Urinary bladder (tissue), 4 donors: ENCODE data around the gene PPFIA1. TPM values are rescaled to one million over a fixed set of nuclear protein-coding genes. Genes with fewer than 3 reads are reported as not detected.

Experiments
- DNase-seq: peaks from one replicate; pipeline ENCODE4 v3.0.0-alpha.2; 2015; ENCODE audit errors: extremely low spot score
- H3K27ac ChIP-seq: one replicate; pipeline ENCODE4 v1.5.1; 2013; ENCODE audit warnings: low read depth, mild to moderate bottlenecking, moderate library complexity
- H3K36me3 ChIP-seq: one replicate; pipeline ENCODE4 v1.6.1; 2013; ENCODE audit warnings: mild to moderate bottlenecking, moderate library complexity; ENCODE audit not compliant: insufficient read depth
- H3K4me1 ChIP-seq: one replicate; pipeline ENCODE4 v1.6.1; 2013; ENCODE audit warnings: mild to moderate bottlenecking, moderate library complexity; ENCODE audit not compliant: insufficient read depth
- H3K4me3 ChIP-seq: one replicate; pipeline ENCODE4 v1.5.1; 2013; ENCODE audit warnings: low read depth, low read length
- WGBS: extraction: QIAGEN DNeasy Blood & Tissue Kit; methylation state at CpG from one replicate; pipeline ENCODE4 v1.1.7; 2013; 5-methylcytosine and 5-hydroxymethylcytosine counted together
- polyA plus RNA-seq: library from polyadenylated mRNA; stranded (reverse); fragments of 200-250 nt; gene quantifications from one replicate; pipeline ENCODE4 v1.2.3, GENCODE V29; 2013
- total RNA-seq: library from RNA; depleted of rRNA; stranded (reverse); fragments of >200 nt; gene quantifications from one replicate; pipeline ENCODE4 v1.2.3, GENCODE V29; 2014
- donor health status: healthy with polysubstance abuse.
- donor health status: healthy.

Gene PPFIA1
- total RNA-seq (54.0 TPM), polyA plus RNA-seq (25.5 TPM)

DNA sequence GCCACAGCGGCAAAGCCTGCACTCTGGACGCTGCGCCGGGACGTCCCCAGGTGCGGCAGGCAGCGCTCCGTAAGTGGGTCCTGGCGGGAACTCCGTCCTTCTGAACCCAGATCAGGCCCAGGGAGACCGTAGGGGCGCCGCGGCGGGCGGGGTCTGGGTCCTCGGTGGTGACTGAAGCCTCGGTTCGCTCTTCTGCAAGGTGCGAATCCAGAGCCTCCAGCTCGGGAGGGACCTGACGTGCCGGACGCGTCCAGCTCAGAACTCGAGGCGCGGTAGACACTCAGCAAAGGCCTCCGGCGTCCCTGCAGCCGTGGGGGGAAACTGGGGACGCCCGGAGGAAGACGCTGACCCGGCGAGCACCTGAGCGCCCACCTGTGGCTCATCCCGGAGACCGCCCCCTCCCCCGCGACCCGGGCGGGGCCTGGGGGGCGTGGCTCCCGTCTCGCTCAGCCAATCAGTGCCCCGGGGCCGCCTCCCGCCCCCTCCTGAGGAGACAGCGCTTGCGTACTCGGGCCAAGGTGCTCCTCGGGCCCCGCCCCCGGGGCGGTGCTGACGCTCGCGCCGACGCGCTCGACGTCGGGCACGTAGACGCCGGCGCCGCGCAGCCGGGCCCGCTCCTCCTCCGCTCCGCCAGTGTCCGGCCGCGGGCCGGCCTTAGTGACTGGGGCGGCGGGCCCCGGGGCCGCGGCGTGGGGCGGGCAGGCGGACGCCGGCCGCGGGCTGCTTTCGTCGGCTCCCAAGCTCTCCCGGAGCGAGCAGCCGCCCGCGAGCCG lies at the start of gene PPFIA1:
Gene PPFIA1, plus strand, starts transcription at position 587 of the 773 bp plus-strand sequence. CDS start 1,483 bp downstream, outside the sequence.
- peak within 1 kb of the TSS; percentile 92 for H3K4me3 ChIP-seq
- H3K27ac ChIP-seq = peak within 1 kb of the TSS; percentile 39
- peaks cover 2% of the 10 kb centered on the region for H3K36me3 ChIP-seq
- no peaks in the 10 kb centered on the region for H3K4me1 ChIP-seq
- WGBS = under 1% methylated on average over 99 of the region's 99 CpGs
- DNase-seq = peak; percentile 77

GRCh38 chr11:70220920-70221319 lies 49.6 kb upstream of the PPFIA1 start:
- WGBS = 88% methylated on average over 1 of the region's 1 CpG
- no peak overlapping the region for H3K4me3 ChIP-seq
- H3K36me3 ChIP-seq = no peaks in the 10 kb centered on the region
- no peaks in the 10 kb centered on the region for H3K4me1 ChIP-seq
- no peak overlapping the region for H3K27ac ChIP-seq
- no peak for DNase-seq

DNA sequence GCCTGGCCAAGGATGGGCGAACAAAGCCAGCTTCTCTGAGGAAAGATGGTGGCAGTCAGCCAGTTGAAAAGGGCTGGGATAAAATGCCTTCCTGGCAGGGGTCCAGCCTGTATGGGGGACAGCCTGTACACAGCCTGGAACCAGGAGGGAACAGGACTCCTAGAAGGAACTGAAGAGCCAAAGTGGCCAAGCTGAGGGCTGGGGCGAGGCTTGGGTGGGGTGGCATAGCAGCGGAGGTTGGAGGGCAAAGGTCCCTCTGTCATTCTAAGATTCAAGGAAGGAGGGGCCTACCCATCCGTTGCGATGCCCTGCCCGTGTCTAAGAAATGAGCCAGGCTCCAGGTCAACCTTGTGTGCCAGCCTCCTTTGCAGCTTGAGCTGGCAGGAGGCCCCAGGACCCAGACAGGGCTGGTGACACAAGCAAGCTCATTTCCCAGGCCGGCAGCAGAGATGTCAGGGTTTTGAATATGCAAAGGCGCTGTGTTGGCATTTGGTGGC lies 44.8 kb upstream of the PPFIA1 start:
- no peaks in the 10 kb centered on the region for H3K4me1 ChIP-seq
- no peaks in the 10 kb centered on the region for H3K36me3 ChIP-seq
- H3K27ac ChIP-seq = no peak overlapping the region
- H3K4me3 ChIP-seq = no peak overlapping the region
- WGBS = 68% methylated on average over 8 of the region's 8 CpGs
- no peak for DNase-seq

DNA sequence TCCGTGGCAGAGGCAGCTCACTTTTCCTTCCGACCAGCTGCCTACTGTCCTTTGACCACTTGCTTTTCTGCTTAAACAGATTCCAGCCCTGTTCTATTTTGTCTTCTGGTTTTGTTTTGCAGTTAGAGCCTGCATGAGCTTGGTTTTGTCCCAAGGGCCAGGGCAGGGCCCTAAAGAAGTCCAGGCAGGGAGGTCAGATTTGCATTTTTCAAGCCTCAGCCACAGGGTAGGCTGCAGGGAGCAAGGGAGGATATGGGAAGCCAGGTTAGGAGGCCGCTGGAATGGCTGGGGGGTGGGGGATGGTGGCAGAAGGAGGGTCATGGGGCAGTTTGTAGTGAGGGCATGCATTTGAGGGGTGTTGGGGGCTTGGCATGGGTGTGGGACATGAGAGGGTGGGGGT lies 44.3 kb upstream of the PPFIA1 start:
- WGBS = 86% methylated on average over 3 of the region's 3 CpGs

GRCh38 chr11:70226967-70227366 lies 43.5 kb upstream of the PPFIA1 start:
- Histone ChIP-seq H3K4me1 (no peaks in the 10 kb centered on the region), H3K36me3 (no peaks in the 10 kb centered on the region), H3K4me3 (no peak overlapping the region), H3K27ac (no peak overlapping the region)
- 55% methylated on average over 9 of the region's 9 CpGs for WGBS
- no peak for DNase-seq

More for the DNA sequence above, 44.3 kb upstream of the PPFIA1 start:
- Histone ChIP-seq H3K4me3 (no peak overlapping the region), H3K27ac (no peak overlapping the region), H3K4me1 (no peaks in the 10 kb centered on the region), H3K36me3 (no peaks in the 10 kb centered on the region)
- DNase-seq = no peak

GRCh38 chr11:70229737-70230136 lies 40.8 kb upstream of the PPFIA1 start:
- WGBS = 90% methylated on average over 10 of the region's 10 CpGs
- Histone ChIP-seq H3K4me3 (no peak overlapping the region), H3K27ac (no peak overlapping the region), H3K4me1 (no peaks in the 10 kb centered on the region), H3K36me3 (no peaks in the 10 kb centered on the region)
- no peak for DNase-seq

DNA sequence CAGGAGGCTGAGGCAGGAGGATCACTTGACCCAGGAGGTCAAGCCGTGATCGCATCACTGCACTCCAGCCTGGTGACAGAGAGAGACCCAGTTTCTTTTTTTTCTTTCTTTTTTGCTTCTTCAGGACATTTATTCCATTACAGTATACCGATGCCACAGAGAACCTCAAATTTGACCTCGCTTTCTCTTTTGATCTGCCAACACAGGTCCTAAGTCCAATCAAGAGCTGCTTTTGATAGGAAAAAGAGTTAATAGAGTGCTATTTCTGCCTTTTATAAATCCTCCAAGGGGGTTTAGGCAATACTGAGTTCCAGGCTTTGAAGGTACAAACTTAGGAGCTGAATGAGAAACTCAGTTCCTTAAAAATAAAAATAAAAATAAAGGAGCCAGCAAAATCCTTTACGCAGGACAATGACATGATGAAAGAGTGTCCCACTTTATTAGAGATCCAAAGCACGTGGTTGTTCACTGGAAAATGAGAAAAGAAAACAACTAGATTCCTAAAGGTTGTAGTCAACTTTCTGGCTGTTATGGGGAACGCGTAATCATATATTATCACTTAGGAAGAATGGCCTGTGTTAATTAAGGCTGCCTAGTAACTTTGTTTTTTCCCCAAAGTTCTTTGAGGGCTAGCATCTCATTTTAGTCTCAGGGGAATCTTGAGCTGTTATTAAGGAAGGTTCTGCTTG lies 40.2 kb upstream of the PPFIA1 start:
- 86% methylated on average over 8 of the region's 8 CpGs for WGBS
- DNase-seq = no peak
- no peaks in the 10 kb centered on the region for H3K36me3 ChIP-seq
- H3K4me3 ChIP-seq = no peak overlapping the region
- H3K4me1 ChIP-seq = no peaks in the 10 kb centered on the region
- H3K27ac ChIP-seq = no peak overlapping the region

DNA sequence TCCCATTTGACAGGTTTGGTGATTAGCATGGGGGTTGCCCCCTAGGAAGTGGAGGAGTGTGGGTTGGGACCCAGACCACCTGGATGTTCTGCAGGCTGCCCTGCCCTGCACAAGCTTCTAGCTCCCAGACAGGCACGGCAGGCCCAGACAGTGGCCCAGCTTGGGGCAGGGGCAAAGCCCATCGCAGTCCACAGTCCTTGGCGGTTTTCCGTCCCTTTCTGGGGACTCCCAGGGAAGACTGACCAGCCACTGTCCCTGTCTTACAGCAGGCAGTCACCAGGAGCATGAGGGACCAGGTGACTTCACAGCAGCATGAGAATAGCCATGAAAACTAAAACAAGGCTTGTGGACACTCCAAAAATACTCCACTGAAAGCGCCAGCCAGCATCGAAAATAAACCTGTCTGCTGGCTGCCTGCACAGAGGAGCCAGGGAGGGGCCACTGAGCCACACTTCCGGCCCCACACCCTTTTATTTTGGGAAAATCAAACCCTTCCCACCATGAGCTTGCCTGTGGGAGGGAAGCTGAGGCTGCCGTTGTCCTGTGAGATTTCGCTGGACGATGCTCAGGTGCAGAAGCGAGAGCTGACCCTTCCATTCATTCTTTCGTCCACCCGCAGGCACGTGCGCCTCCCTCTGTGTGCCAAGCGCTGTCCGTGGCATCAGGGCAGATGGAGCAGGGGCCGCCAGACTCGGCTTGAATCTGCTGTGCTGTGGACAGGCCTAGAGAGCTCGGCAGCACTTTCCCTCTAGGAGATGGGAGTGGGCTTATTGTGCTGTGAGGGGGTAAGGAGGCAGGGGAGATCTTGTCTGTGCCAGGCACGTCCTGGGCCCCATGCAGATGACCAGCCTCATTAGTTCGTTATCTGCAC lies 39.4 kb upstream of the PPFIA1 start:
- Histone ChIP-seq H3K36me3 (no peaks in the 10 kb centered on the region), H3K4me1 (no peaks in the 10 kb centered on the region), H3K27ac (no peak overlapping the region), H3K4me3 (no peak overlapping the region)
- no peak for DNase-seq
- WGBS = 78% methylated on average over 22 of the region's 22 CpGs

DNA sequence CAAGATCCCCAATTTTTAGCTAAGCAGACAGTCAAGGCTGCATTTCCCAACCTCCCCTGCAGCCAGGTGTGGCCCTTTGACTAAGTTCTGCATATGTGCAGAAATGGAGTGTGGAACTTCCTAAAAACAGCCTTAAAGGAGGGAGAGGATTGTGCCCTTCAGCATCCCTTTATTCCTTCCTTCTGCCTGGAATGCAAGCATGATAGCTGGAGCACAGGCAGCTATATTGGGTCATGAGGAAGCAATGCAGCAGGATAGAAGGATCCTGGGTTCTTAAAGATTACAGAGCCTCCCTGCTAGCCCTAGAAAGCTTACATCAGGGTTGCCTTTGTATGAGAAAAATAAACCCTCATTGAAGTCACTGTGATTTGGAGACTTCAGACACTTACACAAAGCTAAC lies 37.5 kb upstream of the PPFIA1 start:
- no peak overlapping the region for H3K27ac ChIP-seq
- DNase-seq = no peak
- H3K4me1 ChIP-seq = no peaks in the 10 kb centered on the region
- H3K36me3 ChIP-seq = no peaks in the 10 kb centered on the region
- H3K4me3 ChIP-seq = no peak overlapping the region

- WGBS = 70% methylated on average over 11 of the region's 11 CpGs
- no peaks in the 10 kb centered on the region for H3K4me1 ChIP-seq
- no peak for DNase-seq
- no peaks in the 10 kb centered on the region for H3K36me3 ChIP-seq
- H3K4me3 ChIP-seq = no peak overlapping the region
- H3K27ac ChIP-seq = no peak overlapping the region
Measured at GRCh38 chr11:70233511-70233934, 37.0 kb upstream of the PPFIA1 start.

GRCh38 chr11:70233962-70234361 lies 36.5 kb upstream of the PPFIA1 start:
- H3K27ac ChIP-seq = no peak overlapping the region
- H3K4me3 ChIP-seq = no peak overlapping the region
- no peaks in the 10 kb centered on the region for H3K4me1 ChIP-seq
- no peaks in the 10 kb centered on the region for H3K36me3 ChIP-seq
- DNase-seq = no peak
- 93% methylated on average over 9 of the region's 9 CpGs for WGBS

DNA sequence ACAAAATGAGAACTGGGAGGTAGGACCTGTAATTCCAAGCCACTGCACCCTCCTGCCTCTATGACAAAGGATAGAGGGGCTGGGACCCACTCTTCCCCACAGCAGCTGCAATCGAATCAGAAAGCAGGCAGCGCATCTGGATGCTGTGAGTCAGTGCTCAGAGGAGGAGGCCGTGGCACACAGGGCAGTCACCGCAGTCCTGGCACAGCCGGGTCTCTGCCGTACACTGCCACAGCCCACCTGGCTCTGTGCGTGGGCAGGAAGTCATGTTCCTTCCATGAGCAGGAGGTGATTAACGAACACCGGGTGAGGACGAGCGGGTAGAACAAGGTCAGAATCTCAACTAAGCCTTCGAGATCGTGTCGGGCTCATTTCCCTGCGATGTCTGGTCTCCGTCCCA lies 30.2 kb upstream of the PPFIA1 start:
- Histone ChIP-seq H3K4me3 (no peak overlapping the region), H3K27ac (no peak overlapping the region), H3K4me1 (no peaks in the 10 kb centered on the region), H3K36me3 (no peaks in the 10 kb centered on the region)
- no peak for DNase-seq
- WGBS = 74% methylated on average over 16 of the region's 16 CpGs

- no peak for DNase-seq
- 82% methylated on average over 3 of the region's 3 CpGs for WGBS
- no peak overlapping the region for H3K4me3 ChIP-seq
- H3K4me1 ChIP-seq = no peaks in the 10 kb centered on the region
- H3K36me3 ChIP-seq = no peaks in the 10 kb centered on the region
- no peak overlapping the region for H3K27ac ChIP-seq
Measured at GRCh38 chr11:70241709-70242108, 28.8 kb upstream of the PPFIA1 start.
